Keratinocyte (primary cell): Measurements from ENCODE around the gene WNT9A. TPM values are rescaled to one million over a fixed set of nuclear protein-coding genes. Genes with fewer than 3 reads are reported as not detected.

Source experiments
- DNase-seq: peaks from one replicate; pipeline ENCODE4 v3.0.0-alpha.2; 2011; ENCODE audit warnings: low read depth, missing footprints, low spot score
- FAIRE-seq: peaks from 2 replicates; lab custom pipeline; 2011; peaks lifted over from hg19 to GRCh38; lab: Jason Lieb, UNC
- H2AFZ ChIP-seq: 2 replicates; pipeline ENCODE4 v1.6.0; 2012; ENCODE audit warnings: low read length, control low read depth, inconsistent platforms; ENCODE audit not compliant: control insufficient read depth
- H3K27ac ChIP-seq: 2 replicates; pipeline ENCODE4 v1.5.1; 2011; ENCODE audit warnings: low read length; ENCODE audit not compliant: control insufficient read depth, insufficient read depth
- H3K27me3 ChIP-seq: 3 replicates; pipeline ENCODE4 v1.6.0; 2011; ENCODE audit warnings: low read length; ENCODE audit not compliant: control insufficient read depth, insufficient read depth; ENCODE audit errors: extremely low read depth
- H3K36me3 ChIP-seq, 2 experiments: 2 replicates in 1 of 2; 3 replicates in 1 of 2; pipeline ENCODE4 v1.5.1; 2011; ENCODE audit warnings: low read length in 2 of 2, mild to moderate bottlenecking in 1 of 2; ENCODE audit not compliant: control insufficient read depth in 2 of 2, insufficient read depth in 2 of 2; ENCODE audit errors: extremely low read depth in 1 of 2
- H3K4me1 ChIP-seq: 3 replicates; pipeline ENCODE4 v1.5.1; 2011; ENCODE audit warnings: low read length; ENCODE audit not compliant: control insufficient read depth, insufficient read depth; ENCODE audit errors: extremely low read depth
- H3K4me2 ChIP-seq: 3 replicates; pipeline ENCODE4 v1.6.0; 2011; ENCODE audit warnings: low read depth, low read length; ENCODE audit not compliant: control insufficient read depth, insufficient read depth; ENCODE audit errors: extremely low read depth
- H3K4me3 ChIP-seq, 3 experiments: fragments of 200-600 bp in 1 of 3; sonication (generic) in 1 of 3; 2 replicates in 2 of 3; 3 replicates in 1 of 3; pipeline ENCODE4 v1.5.1; 2011 to 2016; ENCODE audit warnings: low read length in 3 of 3, mild to moderate bottlenecking in 3 of 3, control low read depth in 2 of 3, inconsistent platforms in 1 of 3, low read depth in 1 of 3, mixed read lengths in 1 of 3, mixed run types in 1 of 3, moderate library complexity in 1 of 3; ENCODE audit not compliant: control insufficient read depth in 2 of 3, insufficient read depth in 2 of 3; ENCODE audit errors: extremely low read depth in 1 of 3
- H3K79me2 ChIP-seq: 2 replicates; pipeline ENCODE4 v1.6.0; 2012; ENCODE audit warnings: low read length; ENCODE audit not compliant: control insufficient read depth, insufficient read depth
- H3K9ac ChIP-seq: 3 replicates; pipeline ENCODE4 v1.6.0; 2011; ENCODE audit warnings: low read length; ENCODE audit not compliant: control insufficient read depth, insufficient read depth; ENCODE audit errors: extremely low read depth
- H3K9me1 ChIP-seq: 3 replicates; pipeline ENCODE4 v1.6.0; 2011; ENCODE audit warnings: low read length; ENCODE audit not compliant: control insufficient read depth, insufficient read depth; ENCODE audit errors: extremely low read depth
- H3K9me3 ChIP-seq: 2 replicates; pipeline ENCODE4 v1.5.1; 2012; ENCODE audit warnings: low read depth, low read length; ENCODE audit not compliant: control insufficient read depth
- H4K20me1 ChIP-seq: 3 replicates; pipeline ENCODE4 v1.6.0; 2011; ENCODE audit warnings: low read length; ENCODE audit not compliant: control insufficient read depth, insufficient read depth; ENCODE audit errors: extremely low read depth
- EZH2 ChIP-seq: IDR thresholded peaks from one replicate; pipeline ENCODE4 v1.6.1; 2012; ENCODE audit warnings: inconsistent platforms, mild to moderate bottlenecking, low read length, moderate library complexity
- dilution Hi-C: fragments of 300-500 bp; cut with MboI; formaldehyde crosslinking; loops from one replicate; pipeline ENCODE4 v1.7.0; 2020; ENCODE audit warnings: low sequenced_read_pairs; ENCODE audit not compliant: extremely low pct_ligation_motif_present
- polyA plus RNA-seq, 5 experiments: library from polyadenylated mRNA; depleted of rRNA in 3 of 5; stranded (reverse) in 3 of 5; stranded (forward) in 1 of 5; unstranded in 1 of 5; fragments of >200 nt; gene quantifications; 1 replicate in 1 of 5; 2 replicates in 3 of 5; 3 replicates in 1 of 5; pipeline versions ENCODE4 v1.2.1 to v1.2.3, GENCODE V29; 2011 to 2012; ENCODE audit warnings: missing spikeins in 2 of 5, low read depth in 1 of 5, low replicate concordance in 1 of 5
- TF ChIP-seq, protein P1 (sequence below), 3 experiments: IDR thresholded peaks in 1 of 3; conservative IDR thresholded peaks in 1 of 3; optimal IDR thresholded peaks in 1 of 3; 2 replicates in 2 of 3; 3 replicates in 1 of 3; pipeline versions ENCODE3 to v1.5.1; 2011; ENCODE audit warnings: low read length in 3 of 3, mild to moderate bottlenecking in 3 of 3, moderate library complexity in 2 of 3, control low read depth in 1 of 3, inconsistent platforms in 1 of 3; ENCODE audit not compliant: insufficient read depth in 2 of 3; ENCODE audit errors: extremely low read depth in 1 of 3

WNT9A gene
- polyA plus RNA-seq, 1 donor (not counting 4 experiments of a cell fraction or from before 2014, with no cell fraction given), result 1.7 TPM

DNA sequence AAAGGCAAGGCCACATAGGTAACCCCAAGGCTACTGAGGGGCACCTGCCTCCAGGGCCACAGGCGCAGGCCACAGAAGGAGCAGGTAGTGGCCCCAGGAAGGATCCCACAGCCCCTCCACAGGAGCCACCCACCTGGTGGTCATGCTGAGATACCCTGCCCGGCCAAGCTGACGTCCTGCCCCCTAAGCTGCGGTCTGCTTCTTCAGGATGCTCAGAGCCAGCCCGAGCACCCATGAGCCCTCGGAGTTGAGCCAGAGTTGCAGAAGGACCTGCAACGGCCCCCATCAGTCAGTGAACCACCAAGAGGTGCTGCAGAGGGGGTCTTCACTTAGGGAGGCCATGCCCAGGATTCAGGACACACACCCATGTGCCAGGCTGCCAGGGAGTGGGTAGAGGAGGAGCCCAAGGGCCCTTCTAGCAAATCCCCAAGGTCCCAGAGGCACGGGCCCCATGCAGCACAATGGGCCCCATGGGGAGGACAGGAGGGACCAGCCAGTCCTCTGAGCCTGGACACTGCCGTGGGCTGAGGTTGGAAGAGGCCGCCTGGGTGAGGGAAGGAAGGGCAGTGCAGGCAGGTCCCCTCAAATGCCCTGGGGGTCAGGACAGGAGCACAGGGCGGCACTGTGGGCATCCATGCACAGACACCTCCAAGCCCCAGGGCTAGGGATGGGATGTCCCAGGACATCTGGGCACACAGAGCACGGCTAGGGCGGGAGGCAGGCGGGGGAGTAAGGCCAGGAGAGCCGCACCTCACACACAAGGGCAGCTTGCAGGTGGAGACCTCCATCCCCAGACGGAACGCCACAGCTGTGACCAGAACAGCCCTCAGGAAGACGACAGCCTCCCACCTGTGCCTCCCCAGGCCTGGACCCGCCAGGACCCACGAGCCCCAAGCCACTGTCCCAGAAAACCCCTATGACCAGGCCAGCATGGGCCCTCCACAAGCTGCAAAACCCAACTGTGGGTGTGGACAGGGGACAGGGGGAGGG lies 20.5 kb downstream of the WNT9A start:
- Histone ChIP-seq H3K4me3 (no peak overlapping the region), H3K27me3 (no peaks in the 10 kb centered on the region), H4K20me1 (peaks cover 3% of the 10 kb centered on the region), H3K36me3 (no peaks in the 10 kb centered on the region), H2AFZ (no peak overlapping the region), H3K27ac (no peak overlapping the region), H3K79me2 (no peaks in the 10 kb centered on the region), H3K9ac (no peak overlapping the region), H3K4me1 (no peaks in the 10 kb centered on the region), H3K9me1 (no peaks in the 10 kb centered on the region), H3K9me3 (no peaks in the 10 kb centered on the region), H3K4me2 (no peak overlapping the region)
- FAIRE-seq, result no peak
- dilution Hi-C loops, result loop anchor here (10.0 kb wide), 1 partner anchor 132 kb away; no protein-coding TSS in a partner anchor
- no peak for DNase-seq
- TF ChIP-seq EZH2, result no peak
- TF ChIP-seq, protein P1, sequence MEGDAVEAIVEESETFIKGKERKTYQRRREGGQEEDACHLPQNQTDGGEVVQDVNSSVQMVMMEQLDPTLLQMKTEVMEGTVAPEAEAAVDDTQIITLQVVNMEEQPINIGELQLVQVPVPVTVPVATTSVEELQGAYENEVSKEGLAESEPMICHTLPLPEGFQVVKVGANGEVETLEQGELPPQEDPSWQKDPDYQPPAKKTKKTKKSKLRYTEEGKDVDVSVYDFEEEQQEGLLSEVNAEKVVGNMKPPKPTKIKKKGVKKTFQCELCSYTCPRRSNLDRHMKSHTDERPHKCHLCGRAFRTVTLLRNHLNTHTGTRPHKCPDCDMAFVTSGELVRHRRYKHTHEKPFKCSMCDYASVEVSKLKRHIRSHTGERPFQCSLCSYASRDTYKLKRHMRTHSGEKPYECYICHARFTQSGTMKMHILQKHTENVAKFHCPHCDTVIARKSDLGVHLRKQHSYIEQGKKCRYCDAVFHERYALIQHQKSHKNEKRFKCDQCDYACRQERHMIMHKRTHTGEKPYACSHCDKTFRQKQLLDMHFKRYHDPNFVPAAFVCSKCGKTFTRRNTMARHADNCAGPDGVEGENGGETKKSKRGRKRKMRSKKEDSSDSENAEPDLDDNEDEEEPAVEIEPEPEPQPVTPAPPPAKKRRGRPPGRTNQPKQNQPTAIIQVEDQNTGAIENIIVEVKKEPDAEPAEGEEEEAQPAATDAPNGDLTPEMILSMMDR (optimal IDR thresholded peaks at IDR 0.05 in 1 of 3, IDR thresholded peaks at IDR 0.05 in 1 of 3, conservative IDR thresholded peaks at IDR 0.05 in 1 of 3; ENCODE audit: extremely low read depth in 1 of 3, insufficient read depth in 2 of 3, low read length in 3 of 3), result no peak

DNA sequence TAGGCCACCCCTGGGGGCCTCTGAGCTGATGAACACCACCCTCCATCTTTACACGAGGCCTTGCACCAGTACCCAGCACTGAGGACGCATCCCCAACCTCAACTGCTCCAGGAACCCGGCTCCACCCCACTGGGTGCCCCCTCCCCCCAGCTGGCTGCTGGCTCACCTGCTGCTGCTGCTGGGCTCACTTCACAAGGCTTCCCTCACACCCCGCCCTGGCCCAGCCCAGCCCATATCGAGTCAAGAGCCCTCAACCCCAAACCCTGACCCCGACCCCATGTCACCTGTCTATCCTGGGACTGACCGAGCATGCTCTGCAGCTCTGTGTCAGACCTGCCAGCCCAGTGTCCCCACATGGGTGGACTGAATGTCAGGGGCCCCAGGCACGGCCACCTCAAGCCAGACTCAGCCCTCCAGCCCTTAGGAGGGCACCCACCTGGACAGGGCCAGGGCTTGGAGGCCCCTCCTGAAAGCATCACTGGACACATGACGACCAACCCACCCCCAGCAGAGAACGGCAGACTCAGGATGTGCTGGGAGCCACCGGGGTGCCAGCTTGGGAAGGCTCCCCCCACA lies 21.4 kb downstream of the WNT9A start:
- dilution Hi-C loops, result loop anchor here (10.0 kb wide), 1 partner anchor 132 kb away; no protein-coding TSS in a partner anchor
- peaks cover 3% of the 10 kb centered on the region for H4K20me1 ChIP-seq
- no peak for DNase-seq
- TF ChIP-seq EZH2, result no peak
- TF ChIP-seq, protein P1 (optimal IDR thresholded peaks at IDR 0.05 in 1 of 3, IDR thresholded peaks at IDR 0.05 in 1 of 3, conservative IDR thresholded peaks at IDR 0.05 in 1 of 3; ENCODE audit: extremely low read depth in 1 of 3, insufficient read depth in 2 of 3, low read length in 3 of 3), result no peak
- no peak overlapping the region for H3K9ac ChIP-seq
- no peaks in the 10 kb centered on the region for H3K9me3 ChIP-seq
- H3K27me3 ChIP-seq, result no peaks in the 10 kb centered on the region
- H3K9me1 ChIP-seq, result no peaks in the 10 kb centered on the region
- no peaks in the 10 kb centered on the region for H3K4me1 ChIP-seq
- H3K36me3 ChIP-seq, result no peaks in the 10 kb centered on the region
- H3K27ac ChIP-seq, result no peak overlapping the region
- no peak overlapping the region for H3K4me3 ChIP-seq
- no peak overlapping the region for H3K4me2 ChIP-seq
- H3K79me2 ChIP-seq, result no peaks in the 10 kb centered on the region
- no peak overlapping the region for H2AFZ ChIP-seq
- no peak for FAIRE-seq
